Fibroblast of the aortic adventitia (primary cell): Measurements from ENCODE around the gene ETFDH. TPM values are rescaled to one million over a fixed set of nuclear protein-coding genes. Genes with fewer than 3 reads are reported as not detected.
"Not testable (repeated sequence)": the region's sequence is repeated elsewhere in the genome, so short reads cannot be mapped to it uniquely, and the experiment has no call there.

ENCODE experiments used
- DNase-seq: peaks from one replicate; pipeline ENCODE4 v3.0.0-alpha.2; 2010; ENCODE audit warnings: low read depth
- H3K4me3 ChIP-seq: 2 replicates; pipeline ENCODE4 v1.5.1; 2011; ENCODE audit warnings: low read depth, mild to moderate bottlenecking, control low read depth, low read length, moderate library complexity
- CTCF ChIP-seq: IDR thresholded peaks from 2 replicates; pipeline ENCODE4 v1.5.1; 2011; ENCODE audit warnings: mild to moderate bottlenecking, low read length, control low read depth, inconsistent platforms; ENCODE audit not compliant: insufficient read depth
- total RNA-seq: library from RNA; depleted of rRNA; stranded (reverse); fragments of >200 nt; gene quantifications from 2 replicates; pipeline ENCODE4 v1.2.3, GENCODE V29; 2012; ENCODE audit warnings: low replicate concordance

ETFDH gene
- total RNA-seq, 1 donor, result 42.3 TPM

GRCh38 chr4:158644760-158645159 lies 27.3 kb upstream of the ETFDH start:
- no peak for TF ChIP-seq CTCF
- peak; percentile 9 for DNase-seq
- H3K4me3 ChIP-seq, result no peak overlapping the region

- DNase-seq, result peak; percentile 80
- no peak for TF ChIP-seq CTCF
- H3K4me3 ChIP-seq, result no peak overlapping the region
These were observed 22.9 kb upstream of the ETFDH start for GRCh38 chr4:158649111-158649680.

GRCh38 chr4:158652920-158653319 lies 19.2 kb upstream of the ETFDH start:
- peak overlapping the region; percentile 0 for H3K4me3 ChIP-seq
- DNase-seq, result peak; percentile 22
- TF ChIP-seq CTCF, result no peak

GRCh38 chr4:158656439-158656838 lies 15.7 kb upstream of the ETFDH start:
- TF ChIP-seq CTCF, result no peak
- no peak overlapping the region for H3K4me3 ChIP-seq
- no peak for DNase-seq

- DNase-seq, result no peak
- no peak for TF ChIP-seq CTCF
- H3K4me3 ChIP-seq, result no peak overlapping the region
These were observed 14.8 kb upstream of the ETFDH start for GRCh38 chr4:158657291-158657690.

GRCh38 chr4:158663255-158663654 lies 8.8 kb upstream of the ETFDH start:
- DNase-seq, H3K4me3 ChIP-seq: not testable (repeated sequence)

GRCh38 chr4:158663707-158664625 lies 8.1 kb upstream of the ETFDH start:
- not testable (repeated sequence) for H3K4me3 ChIP-seq
- DNase-seq, result peak; percentile 47
